ENCODE results near the gene PTPRM. TPM values are rescaled to one million over a fixed set of nuclear protein-coding genes. Genes with fewer than 3 reads are reported as not detected.

Gene PTPRM
- total and polyA plus RNA-seq, 2 of the 4 experiments (the other 2 are of a cell fraction): 28.3 to 51.2 TPM

DNA sequence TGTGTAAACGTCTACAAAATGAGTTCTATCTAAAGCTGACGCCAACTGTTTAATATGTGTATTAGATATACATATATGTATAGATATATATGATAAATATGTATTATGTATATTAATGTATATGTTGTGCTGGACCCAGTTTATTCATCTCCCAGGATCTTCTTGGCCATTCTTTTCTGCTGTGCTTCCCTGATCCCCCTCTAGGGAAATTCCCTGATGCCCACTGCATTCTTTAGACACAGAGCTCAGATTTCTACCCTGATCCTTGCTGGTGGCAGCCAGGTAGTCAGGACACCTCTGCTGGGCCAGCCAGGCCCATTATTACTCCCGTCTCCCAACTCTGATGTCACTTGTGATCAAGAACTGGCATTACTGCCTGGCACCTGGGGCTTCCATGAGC, 292.0 kb downstream of the PTPRM start:
- Histone ChIP-seq H3K14ac (replicated peaks; ENCODE audit: low read depth, low read length) (no peak overlapping the region), H4K91ac (ENCODE audit: insufficient read depth, low read depth, low read length) (no peak overlapping the region), H4K20me1 (ENCODE audit: insufficient read depth, low read length) (peaks cover 5% of the 10 kb centered on the region; the same call in 1 of the 2 replicates), H4K5ac (ENCODE audit: low read depth, low read length) (no peak overlapping the region), H3K56ac (ENCODE audit: extremely low read depth, insufficient read depth, low read length) (no peak overlapping the region), H3K36me3 (ENCODE audit: control insufficient read depth, insufficient read depth, low read length) (no peaks in the 10 kb centered on the region), H2AK5ac (ENCODE audit: low read depth, low read length) (no peak overlapping the region), H3K9ac (ENCODE audit: low read depth, low read length) (no peak overlapping the region), H3K4ac (ENCODE audit: low read depth, low read length) (no peak overlapping the region), H3K23ac (ENCODE audit: low read depth, low read length) (no peak overlapping the region), H4K8ac (ENCODE audit: low read depth in 2 of 2, low read length in 2 of 2) (no peak overlapping the region), H2AFZ (replicated peaks; ENCODE audit: low read length, poor library complexity) (no peak overlapping the region), H3K27ac (ENCODE audit: insufficient read depth, low read length) (no peak overlapping the region), H3K18ac (ENCODE audit: low read depth, low read length) (no peak overlapping the region), H3K9me3 (ENCODE audit: control insufficient read depth, insufficient read depth, low read length) (no peaks in the 10 kb centered on the region), H2BK15ac (ENCODE audit: low read depth, low read length) (no peak overlapping the region), H2BK5ac (ENCODE audit: low read depth, low read length, poor library complexity, severe bottlenecking) (no peak overlapping the region), H3K9me1 (ENCODE audit: insufficient read depth, low read length) (peaks cover 5% of the 10 kb centered on the region; the same call in 1 of the 2 replicates), H2BK120ac (ENCODE audit: low read depth, low read length) (no peak overlapping the region), H2AK9ac (replicated peaks; ENCODE audit: low read depth, low read length, poor library complexity) (no peak overlapping the region), H3K4me3 (ENCODE audit: insufficient read depth, low read depth, low read length) (no peak overlapping the region), H3K4me2 (ENCODE audit: low read depth, low read length) (no peak overlapping the region), H2BK20ac (ENCODE audit: low read depth, low read length) (no peak overlapping the region), H3K27me3 (ENCODE audit: control insufficient read depth, insufficient read depth, low read length) (no peaks in the 10 kb centered on the region), H3K4me1 (ENCODE audit: control insufficient read depth, insufficient read depth, low read length) (peaks cover 10% of the 10 kb centered on the region), H3K79me1 (ENCODE audit: low read depth in 1 of 2, low read length in 2 of 2) (0 out of 4 replicates have a peak, but pooled peaks cover 0 to 6% of the 10 kb centered on the region in 2 experiments)
- ATAC-seq (ENCODE audit: low read depth): no peak
- in situ Hi-C loops (cut with MboI; ENCODE audit: low sequenced_read_pairs) (no loop called here), dilution Hi-C loops (cut with HindIII; ENCODE audit: low sequenced_read_pairs, unreplicated experiment) (no loop called here), intact Hi-C loops (cut with micrococcal nuclease) (no loop called here)
- no peak for DNase-seq
- CTCF ChIA-PET: interaction anchor here (0.9 kb wide), 1 partner anchor 117 kb away, joined by 3 read pairs; no protein-coding TSS in a partner anchor
- TF ChIP-seq MAFK (IDR thresholded peaks at IDR 0.05; ENCODE audit: low read depth, low read length) (no peak), NFE2L2 (IDR thresholded peaks at IDR 0.05; ENCODE audit: low read depth, low read length) (no peak), CHD1 (IDR thresholded peaks at IDR 0.05; ENCODE audit: low read depth, low read length) (no peak), POLR2A (IDR thresholded peaks at IDR 0.05; ENCODE audit: low read depth, low read length) (no peak), MAZ (IDR thresholded peaks at IDR 0.05; ENCODE audit: borderline replicate concordance, low read depth, low read length) (no peak)
- TF ChIP-seq, protein P1, sequence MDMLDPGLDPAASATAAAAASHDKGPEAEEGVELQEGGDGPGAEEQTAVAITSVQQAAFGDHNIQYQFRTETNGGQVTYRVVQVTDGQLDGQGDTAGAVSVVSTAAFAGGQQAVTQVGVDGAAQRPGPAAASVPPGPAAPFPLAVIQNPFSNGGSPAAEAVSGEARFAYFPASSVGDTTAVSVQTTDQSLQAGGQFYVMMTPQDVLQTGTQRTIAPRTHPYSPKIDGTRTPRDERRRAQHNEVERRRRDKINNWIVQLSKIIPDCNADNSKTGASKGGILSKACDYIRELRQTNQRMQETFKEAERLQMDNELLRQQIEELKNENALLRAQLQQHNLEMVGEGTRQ (IDR thresholded peaks at IDR 0.05; ENCODE audit: low read depth, low read length): no peak
- POLR2A ChIA-PET (ENCODE audit: unreplicated experiment): no interaction called here
- BruUV-seq (replicated peaks): no TSS peak
- no CpG with 5 or more reads among the region's 3 CpGs for WGBS, 2 experiments (ENCODE audit: extremely low coverage in 2 of 2, insufficient read length in 1 of 2)
